GM12878 (cell line): Measurements from ENCODE around the gene SAMD1. TPM values are rescaled to one million over a fixed set of nuclear protein-coding genes. Genes with fewer than 3 reads are reported as not detected.

Experiments
- ATAC-seq: fragments of 200-7000 bp; cut with Tn5 transposase; 3 replicates; pipeline ENCODE4 v1.9.1; 2020; ENCODE audit warnings: mild to moderate bottlenecking, moderate library complexity
- BruUV-seq: library from RNA; stranded (reverse); fragments of 400-500 nt; replicated peaks from 2 replicates; lab custom pipeline; 2021; lab: Mats Ljungman, UMichigan
- CTCF ChIA-PET: fragments of 300-600 bp; sonication (Branson Sonifier 250); formaldehyde crosslinking; extraction: SDS; loops from one replicate; lab custom pipeline; 2021; ENCODE audit warnings: inconsistent platforms; lab: Yijun Ruan, JAX
- POLR2A ChIA-PET: fragments of 350-600 bp; formaldehyde crosslinking; extraction: SDS; loops from one replicate; lab custom pipeline; 2021; ENCODE audit warnings: inconsistent platforms; lab: Charles Lee
- RAD21 ChIA-PET: fragments of 300-600 bp; sonication (Branson Sonifier 250); formaldehyde crosslinking; loops from one replicate; lab custom pipeline; 2023; ENCODE audit warnings: antibody characterized with exemption; ENCODE audit not compliant: unreplicated experiment; lab: Charles Lee
- SMC1A ChIA-PET: fragments of 300-600 bp; sonication (Branson Sonifier 250); formaldehyde crosslinking; loops from one replicate; lab custom pipeline; 2023; ENCODE audit not compliant: unreplicated experiment, uncharacterized antibody; lab: Charles Lee
- DNase-seq: peaks from one replicate; pipeline ENCODE4 v3.0.0-alpha.2; 2011; ENCODE audit warnings: low read depth, low spot score
- FAIRE-seq: peaks from 3 replicates; lab custom pipeline; 2011; peaks lifted over from hg19 to GRCh38; lab: Jason Lieb, UNC
- H2AFZ ChIP-seq: 2 replicates; pipeline ENCODE4 v1.6.0; 2011; ENCODE audit warnings: low read depth, low read length, control low read depth; ENCODE audit not compliant: control insufficient read depth
- H3K27ac ChIP-seq: 2 replicates; pipeline ENCODE4 v1.5.1; 2011; ENCODE audit warnings: control low read depth; ENCODE audit not compliant: control insufficient read depth, insufficient read depth
- H3K27me3 ChIP-seq, 2 experiments: replicated peaks in 1 of 2; 2 replicates each; pipeline versions ENCODE4 v1.6.0 to v1.6.1; 2011; ENCODE audit warnings: low read length in 1 of 2; ENCODE audit not compliant: control insufficient read depth in 2 of 2, insufficient read depth in 2 of 2
- H3K36me3 ChIP-seq, 2 experiments: 2 replicates each; pipeline ENCODE4 v1.5.1; 2011; ENCODE audit warnings: low read length in 1 of 2; ENCODE audit not compliant: control insufficient read depth in 2 of 2, insufficient read depth in 2 of 2
- H3K4me1 ChIP-seq: 2 replicates; pipeline ENCODE4 v1.6.1; 2011; ENCODE audit warnings: mild to moderate bottlenecking, low read length, moderate library complexity, mixed read lengths; ENCODE audit not compliant: control insufficient read depth, insufficient read depth
- H3K4me2 ChIP-seq: 2 replicates; pipeline ENCODE4 v1.6.0; 2011; ENCODE audit warnings: control low read depth; ENCODE audit not compliant: control insufficient read depth, insufficient read depth
- H3K4me3 ChIP-seq: fragments of 200-600 bp; sonication (generic); 2 replicates; pipeline ENCODE4 v1.5.1; 2016
- H3K79me2 ChIP-seq: 2 replicates; pipeline ENCODE4 v1.6.0; 2011; ENCODE audit warnings: low read length; ENCODE audit not compliant: control insufficient read depth, insufficient read depth
- H3K9ac ChIP-seq: 2 replicates; pipeline ENCODE4 v1.8.0; 2011; ENCODE audit warnings: low read length, control low read depth, mixed read lengths; ENCODE audit not compliant: control insufficient read depth, insufficient read depth
- H3K9me3 ChIP-seq: replicated peaks from 3 replicates; pipeline ENCODE4 v1.5.1; 2011; ENCODE audit warnings: mild to moderate bottlenecking, low read length; ENCODE audit not compliant: control insufficient read depth, insufficient read depth
- H4K20me1 ChIP-seq: 2 replicates; pipeline ENCODE4 v1.6.0; 2011; ENCODE audit not compliant: control insufficient read depth, insufficient read depth
- E2F8 ChIP-seq: fragments of 450-650 bp; IDR thresholded peaks from 2 replicates; pipeline ENCODE4 v1.6.1; 2018; ENCODE audit warnings: mild to moderate bottlenecking, low read depth, moderate library complexity; ENCODE audit not compliant: partially characterized antibody
- WGBS: methylation state at CpG from one replicate; pipeline ENCODE4 v1.1.6; 2016; ENCODE audit warnings: low lambda C conversion rate; ENCODE audit not compliant: insufficient replicate concordance, insufficient coverage; ENCODE audit errors: missing lambda C conversion rate; 5-methylcytosine and 5-hydroxymethylcytosine counted together
- in situ Hi-C: fragments of 300-500 bp; cut with MboI; formaldehyde crosslinking; loops from 9 replicates; pipeline ENCODE4 v1.14.3; 2018; ENCODE audit warnings: mixed read lengths
- intact Hi-C: fragments of 100-400 bp; cut with micrococcal nuclease; formaldehyde crosslinking; loops from one replicate; pipeline ENCODE4 v1.14.2; 2022; ENCODE audit not compliant: unreplicated experiment
- polyA plus RNA-seq, 11 experiments: library from polyadenylated mRNA; depleted of rRNA in 4 of 11; unstranded in 6 of 11; stranded (reverse) in 5 of 11; fragments of >200 nt; fragmentation: Nextera tagmentation in 4 of 11; fragmentation: Illumina TruSeq in 1 of 11; extraction: Ambion mirVana in 4 of 11; extraction: Trizol in 1 of 11; gene quantifications; 1 replicate in 1 of 11; 2 replicates in 10 of 11; pipeline versions ENCODE4 v1.2.1 to v1.2.3, GENCODE V29; 2011 to 2016; ENCODE audit warnings: inconsistent platforms in 2 of 11, missing spikeins in 2 of 11, low read depth in 1 of 11
- total RNA-seq, 4 experiments: library from RNA; depleted of rRNA in 3 of 4; stranded (reverse); fragments of >200 nt in 3 of 4; fragmentation: Illumina TruSeq in 1 of 4; extraction: Trizol in 1 of 4; gene quantifications; 2 replicates each; pipeline versions ENCODE4 v1.2.1 to v1.2.3, GENCODE V29; 2013 to 2021

Gene SAMD1
- total and polyA plus RNA-seq, 10 of the 15 experiments (the other 5 are each of a cell fraction or from before 2014, with no cell fraction given): 3.0 to 71.7 (median 19.3) TPM

- H3K79me2 ChIP-seq: peaks cover 8% of the 10 kb centered on the region
- H3K9ac ChIP-seq: peak overlapping the region; percentile 90
- DNase-seq: no peak
- no peak for TF ChIP-seq E2F8
- 43% methylated on average over 1 of the region's 1 CpG for WGBS
- no TSS peak for BruUV-seq
- peak overlapping the region; percentile 70 for H3K4me2 ChIP-seq
- in situ Hi-C loops (no loop called here), intact Hi-C loops (loop anchor here (5.0 kb wide), 1 partner anchor 35 kb away; the partner anchor contains the start of gene PRKACA)
- ChIA-PET RAD21 (interaction anchor here (0.8 to 4.8 kb wide), 9 partner anchors 9 to 219 kb away, joined by 3 to 27 read pairs (median 4); partner anchors contain the start of genes ASF1B, IL27RA, PRKACA and RFX1), POLR2A (interaction anchor here (0.7 to 4.9 kb wide), 7 partner anchors 9 to 236 kb away, joined by 3 to 23 read pairs (median 3); no protein-coding TSS in a partner anchor), CTCF (interaction anchor here (0.6 to 5.6 kb wide), 14 partner anchors 9 to 318 kb away, joined by 3 to 30 read pairs (median 5); partner anchors contain the start of genes ASF1B, MISP3, MRI1 and PRKACA), SMC1A (interaction anchor here (0.8 to 1.4 kb wide), 3 partner anchors 9 to 54 kb away, joined by 3 to 5 read pairs (median 5); partner anchors contain the start of gene ASF1B)
- no peak for ATAC-seq
- H3K4me1 ChIP-seq: peaks cover 4% of the 10 kb centered on the region; the same call in 1 of the 2 replicates
- H3K27me3 ChIP-seq: no peaks in the 10 kb centered on the region
- H2AFZ ChIP-seq: no peak overlapping the region
- H3K27ac ChIP-seq: peak overlapping the region; percentile 86
- no peak overlapping the region; the same call in 1 of the 2 replicates for H3K4me3 ChIP-seq
- H3K9me3 ChIP-seq: no peaks in the 10 kb centered on the region
- no peaks in the 10 kb centered on the region for H4K20me1 ChIP-seq
- H3K36me3 ChIP-seq: no peaks in the 10 kb centered on the region; a peak in 1 of 4 replicates
- FAIRE-seq: no peak
Observed at GRCh38 chr19:14082675-14082960, 7.9 kb downstream of the SAMD1 start.
